Keratinocyte (primary cell): ENCODE data around the gene KMT2C. TPM values are rescaled to one million over a fixed set of nuclear protein-coding genes. Genes with fewer than 3 reads are reported as not detected.
"Not testable (repeated sequence)": the region's sequence is repeated elsewhere in the genome, so short reads cannot be mapped to it uniquely, and the experiment has no call there.

Source experiments
- DNase-seq: peaks from one replicate; pipeline ENCODE4 v3.0.0-alpha.2; 2011; ENCODE audit warnings: low read depth, missing footprints, low spot score
- FAIRE-seq: peaks from 2 replicates; lab custom pipeline; 2011; peaks lifted over from hg19 to GRCh38; lab: Jason Lieb, UNC
- H2AFZ ChIP-seq: 2 replicates; pipeline ENCODE4 v1.6.0; 2012; ENCODE audit warnings: low read length, control low read depth, inconsistent platforms; ENCODE audit not compliant: control insufficient read depth
- H3K27ac ChIP-seq: 2 replicates; pipeline ENCODE4 v1.5.1; 2011; ENCODE audit warnings: low read length; ENCODE audit not compliant: control insufficient read depth, insufficient read depth
- H3K27me3 ChIP-seq: 3 replicates; pipeline ENCODE4 v1.6.0; 2011; ENCODE audit warnings: low read length; ENCODE audit not compliant: control insufficient read depth, insufficient read depth; ENCODE audit errors: extremely low read depth
- H3K36me3 ChIP-seq, 2 experiments: 2 replicates in 1 of 2; 3 replicates in 1 of 2; pipeline ENCODE4 v1.5.1; 2011; ENCODE audit warnings: low read length in 2 of 2, mild to moderate bottlenecking in 1 of 2; ENCODE audit not compliant: control insufficient read depth in 2 of 2, insufficient read depth in 2 of 2; ENCODE audit errors: extremely low read depth in 1 of 2
- H3K4me1 ChIP-seq: 3 replicates; pipeline ENCODE4 v1.5.1; 2011; ENCODE audit warnings: low read length; ENCODE audit not compliant: control insufficient read depth, insufficient read depth; ENCODE audit errors: extremely low read depth
- H3K4me2 ChIP-seq: 3 replicates; pipeline ENCODE4 v1.6.0; 2011; ENCODE audit warnings: low read depth, low read length; ENCODE audit not compliant: control insufficient read depth, insufficient read depth; ENCODE audit errors: extremely low read depth
- H3K4me3 ChIP-seq, 3 experiments: fragments of 200-600 bp in 1 of 3; sonication (generic) in 1 of 3; 2 replicates in 2 of 3; 3 replicates in 1 of 3; pipeline ENCODE4 v1.5.1; 2011 to 2016; ENCODE audit warnings: low read length in 3 of 3, mild to moderate bottlenecking in 3 of 3, control low read depth in 2 of 3, inconsistent platforms in 1 of 3, low read depth in 1 of 3, mixed read lengths in 1 of 3, mixed run types in 1 of 3, moderate library complexity in 1 of 3; ENCODE audit not compliant: control insufficient read depth in 2 of 3, insufficient read depth in 2 of 3; ENCODE audit errors: extremely low read depth in 1 of 3
- H3K79me2 ChIP-seq: 2 replicates; pipeline ENCODE4 v1.6.0; 2012; ENCODE audit warnings: low read length; ENCODE audit not compliant: control insufficient read depth, insufficient read depth
- H3K9ac ChIP-seq: 3 replicates; pipeline ENCODE4 v1.6.0; 2011; ENCODE audit warnings: low read length; ENCODE audit not compliant: control insufficient read depth, insufficient read depth; ENCODE audit errors: extremely low read depth
- H3K9me1 ChIP-seq: 3 replicates; pipeline ENCODE4 v1.6.0; 2011; ENCODE audit warnings: low read length; ENCODE audit not compliant: control insufficient read depth, insufficient read depth; ENCODE audit errors: extremely low read depth
- H3K9me3 ChIP-seq: 2 replicates; pipeline ENCODE4 v1.5.1; 2012; ENCODE audit warnings: low read depth, low read length; ENCODE audit not compliant: control insufficient read depth
- H4K20me1 ChIP-seq: 3 replicates; pipeline ENCODE4 v1.6.0; 2011; ENCODE audit warnings: low read length; ENCODE audit not compliant: control insufficient read depth, insufficient read depth; ENCODE audit errors: extremely low read depth
- EZH2 ChIP-seq: IDR thresholded peaks from one replicate; pipeline ENCODE4 v1.6.1; 2012; ENCODE audit warnings: inconsistent platforms, mild to moderate bottlenecking, low read length, moderate library complexity
- dilution Hi-C: fragments of 300-500 bp; cut with MboI; formaldehyde crosslinking; loops from one replicate; pipeline ENCODE4 v1.7.0; 2020; ENCODE audit warnings: low sequenced_read_pairs; ENCODE audit not compliant: extremely low pct_ligation_motif_present
- polyA plus RNA-seq, 5 experiments: library from polyadenylated mRNA; depleted of rRNA in 3 of 5; stranded (reverse) in 3 of 5; stranded (forward) in 1 of 5; unstranded in 1 of 5; fragments of >200 nt; gene quantifications; 1 replicate in 1 of 5; 2 replicates in 3 of 5; 3 replicates in 1 of 5; pipeline versions ENCODE4 v1.2.1 to v1.2.3, GENCODE V29; 2011 to 2012; ENCODE audit warnings: missing spikeins in 2 of 5, low read depth in 1 of 5, low replicate concordance in 1 of 5
- TF ChIP-seq, protein P1 (sequence below), 3 experiments: IDR thresholded peaks in 1 of 3; conservative IDR thresholded peaks in 1 of 3; optimal IDR thresholded peaks in 1 of 3; 2 replicates in 2 of 3; 3 replicates in 1 of 3; pipeline versions ENCODE3 to v1.5.1; 2011; ENCODE audit warnings: low read length in 3 of 3, mild to moderate bottlenecking in 3 of 3, moderate library complexity in 2 of 3, control low read depth in 1 of 3, inconsistent platforms in 1 of 3; ENCODE audit not compliant: insufficient read depth in 2 of 3; ENCODE audit errors: extremely low read depth in 1 of 3

KMT2C gene
- polyA plus RNA-seq, 1 donor (not counting 4 experiments of a cell fraction or from before 2014, with no cell fraction given), result 8.5 TPM

GRCh38 chr7:152433721-152434490, 1.9 kb downstream of the KMT2C start:
- peak overlapping the region; percentile 46 to 69 (median 65) for H3K4me3 ChIP-seq
- TF ChIP-seq, protein P1, sequence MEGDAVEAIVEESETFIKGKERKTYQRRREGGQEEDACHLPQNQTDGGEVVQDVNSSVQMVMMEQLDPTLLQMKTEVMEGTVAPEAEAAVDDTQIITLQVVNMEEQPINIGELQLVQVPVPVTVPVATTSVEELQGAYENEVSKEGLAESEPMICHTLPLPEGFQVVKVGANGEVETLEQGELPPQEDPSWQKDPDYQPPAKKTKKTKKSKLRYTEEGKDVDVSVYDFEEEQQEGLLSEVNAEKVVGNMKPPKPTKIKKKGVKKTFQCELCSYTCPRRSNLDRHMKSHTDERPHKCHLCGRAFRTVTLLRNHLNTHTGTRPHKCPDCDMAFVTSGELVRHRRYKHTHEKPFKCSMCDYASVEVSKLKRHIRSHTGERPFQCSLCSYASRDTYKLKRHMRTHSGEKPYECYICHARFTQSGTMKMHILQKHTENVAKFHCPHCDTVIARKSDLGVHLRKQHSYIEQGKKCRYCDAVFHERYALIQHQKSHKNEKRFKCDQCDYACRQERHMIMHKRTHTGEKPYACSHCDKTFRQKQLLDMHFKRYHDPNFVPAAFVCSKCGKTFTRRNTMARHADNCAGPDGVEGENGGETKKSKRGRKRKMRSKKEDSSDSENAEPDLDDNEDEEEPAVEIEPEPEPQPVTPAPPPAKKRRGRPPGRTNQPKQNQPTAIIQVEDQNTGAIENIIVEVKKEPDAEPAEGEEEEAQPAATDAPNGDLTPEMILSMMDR (optimal IDR thresholded peaks at IDR 0.05 in 1 of 3, IDR thresholded peaks at IDR 0.05 in 1 of 3, conservative IDR thresholded peaks at IDR 0.05 in 1 of 3; ENCODE audit: extremely low read depth in 1 of 3, insufficient read depth in 2 of 3, low read length in 3 of 3), result peak in 1 of 3 experiments; percentile 4
- peaks cover 56% of the 10 kb centered on the region for H3K79me2 ChIP-seq
- H4K20me1 ChIP-seq, H3K9me1 ChIP-seq, H3K9me3 ChIP-seq, H3K27me3 ChIP-seq, H3K36me3 ChIP-seq, H3K4me1 ChIP-seq, DNase-seq, dilution Hi-C loops: not testable (repeated sequence)
- peak; percentile 79 for FAIRE-seq
- peak overlapping the region; percentile 74 for H3K27ac ChIP-seq
- peak overlapping the region; percentile 36 for H2AFZ ChIP-seq
- H3K4me2 ChIP-seq, result peak overlapping the region; percentile 73
- H3K9ac ChIP-seq, result peak overlapping the region; percentile 82

DNA sequence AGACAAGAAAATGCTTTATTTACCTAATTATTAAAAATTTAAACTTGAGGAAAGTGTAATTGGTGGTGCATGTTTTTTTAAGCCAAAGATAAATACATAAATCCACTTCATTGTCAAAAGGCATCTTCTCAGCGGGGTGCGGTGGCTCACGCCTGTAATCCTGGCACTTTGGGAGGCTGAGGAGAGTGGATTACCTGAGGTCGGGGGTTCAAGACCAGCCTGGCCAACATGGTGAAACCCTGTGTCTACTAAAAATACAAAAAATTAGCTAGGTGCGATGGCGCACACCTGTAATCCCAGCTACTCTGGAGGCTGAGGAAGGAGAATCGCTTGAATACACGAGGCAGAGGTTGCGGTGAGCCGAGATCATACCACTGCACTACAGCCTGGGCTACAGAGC, 3.1 kb downstream of the KMT2C start:
- H3K27ac ChIP-seq, H3K4me3 ChIP-seq, H3K27me3 ChIP-seq, H3K9me1 ChIP-seq, DNase-seq, dilution Hi-C loops, H3K36me3 ChIP-seq, H2AFZ ChIP-seq, FAIRE-seq, H3K9me3 ChIP-seq, H3K9ac ChIP-seq, H3K4me1 ChIP-seq, H4K20me1 ChIP-seq, H3K4me2 ChIP-seq: not testable (repeated sequence)
- peaks cover 67% of the 10 kb centered on the region for H3K79me2 ChIP-seq

- dilution Hi-C loops, result no loop called here
- FAIRE-seq, result no peak
Measured at GRCh38 chr7:152430854-152431253, 4.9 kb downstream of the KMT2C start.

More at GRCh38 chr7:152430854-152431253, 4.9 kb downstream of the KMT2C start:
- H3K4me2 ChIP-seq, result no peak overlapping the region
- H3K4me1 ChIP-seq, result no peaks in the 10 kb centered on the region
- no peak overlapping the region for H3K4me3 ChIP-seq
- H3K9ac ChIP-seq, result no peak overlapping the region
- DNase-seq, result no peak
- no peaks in the 10 kb centered on the region for H3K9me3 ChIP-seq
- TF ChIP-seq, protein P1 (optimal IDR thresholded peaks at IDR 0.05 in 1 of 3, IDR thresholded peaks at IDR 0.05 in 1 of 3, conservative IDR thresholded peaks at IDR 0.05 in 1 of 3; ENCODE audit: extremely low read depth in 1 of 3, insufficient read depth in 2 of 3, low read length in 3 of 3), result no peak
- TF ChIP-seq EZH2, result no peak
- no peak overlapping the region for H3K27ac ChIP-seq
- H3K79me2 ChIP-seq, result peaks cover 86% of the 10 kb centered on the region
- H4K20me1 ChIP-seq, result no peaks in the 10 kb centered on the region
- H3K9me1 ChIP-seq, result no peaks in the 10 kb centered on the region
- no peak overlapping the region for H2AFZ ChIP-seq
- H3K27me3 ChIP-seq, result no peaks in the 10 kb centered on the region
- no peaks in the 10 kb centered on the region for H3K36me3 ChIP-seq
